Esophagus muscularis mucosa (tissue), 4 donors: ENCODE measurements around the gene RAPH1. TPM values are rescaled to one million over a fixed set of nuclear protein-coding genes. Genes with fewer than 3 reads are reported as not detected.
"Not testable (repeated sequence)": the region's sequence is repeated elsewhere in the genome, so short reads cannot be mapped to it uniquely, and the experiment has no call there.

Experiments used
- DNase-seq: peaks from one replicate; pipeline ENCODE4 v3.0.0-alpha.2; 2017; ENCODE audit errors: extremely low spot score
- H3K27ac ChIP-seq, 4 donors: fragments of 200-600 bp; sonication (generic); replicated peaks in 1 of 4; 1 replicate in 3 of 4; 2 replicates in 1 of 4; pipeline ENCODE4 v1.5.1; 2016 to 2019; ENCODE audit warnings: mild to moderate bottlenecking in 1 of 4
- H3K27me3 ChIP-seq, 4 donors: fragments of 200-600 bp; sonication (generic); one replicate each; pipeline versions ENCODE4 v1.5.1 to v1.6.0; 2016 to 2019
- H3K36me3 ChIP-seq, 4 donors: fragments of 200-600 bp; sonication (generic); one replicate each; pipeline ENCODE4 v1.5.1; 2016 to 2019
- H3K4me1 ChIP-seq, 4 donors: fragments of 200-600 bp; sonication (generic); one replicate each; pipeline ENCODE4 v1.5.1; 2016 to 2019
- H3K4me3 ChIP-seq, 4 donors: fragments of 200-600 bp; sonication (generic); 1 replicate in 2 of 4; 2 replicates in 2 of 4; pipeline ENCODE4 v1.5.1; 2016 to 2019; ENCODE audit warnings: mild to moderate bottlenecking in 4 of 4, moderate library complexity in 1 of 4
- H3K9me3 ChIP-seq, 4 donors: fragments of 200-600 bp; sonication (generic); 1 replicate in 3 of 4; 2 replicates in 1 of 4; pipeline ENCODE4 v1.5.1; 2016 to 2019
- CTCF ChIP-seq, 3 experiments: fragments of 200-600 bp in 2 of 3; fragments of 450-650 bp in 1 of 3; sonication (generic) in 2 of 3; IDR thresholded peaks; one replicate each; pipeline ENCODE4 v1.5.1; 2017 to 2019; ENCODE audit warnings: antibody characterized with exemption in 3 of 3, mild to moderate bottlenecking in 2 of 3, moderate library complexity in 1 of 3
- EP300 ChIP-seq: sonication (generic); formaldehyde crosslinking; IDR thresholded peaks from one replicate; pipeline ENCODE4 v1.6.1; 2017; ENCODE audit warnings: antibody characterized with exemption
- POLR2A ChIP-seq: fragments of 450-650 bp; IDR thresholded peaks from one replicate; pipeline ENCODE4 v1.6.1; 2017; ENCODE audit warnings: antibody characterized with exemption, moderate library complexity, mild to moderate bottlenecking, low read depth
- POLR2AphosphoS5 ChIP-seq, 2 donors: sonication (generic); formaldehyde crosslinking; IDR thresholded peaks; one replicate each; pipeline ENCODE4 v1.6.1; 2017; ENCODE audit warnings: antibody characterized with exemption in 2 of 2
- WGBS: methylation state at CpG from one replicate; pipeline ENCODE4 v1.1.5; 2018; 5-methylcytosine and 5-hydroxymethylcytosine counted together
- intact Hi-C: fragments of 100-400 bp; cut with DNase I; formaldehyde crosslinking; loops from one replicate; pipeline ENCODE4 v1.15.1; 2023
- total RNA-seq, 4 donors: library from RNA; depleted of rRNA; stranded (reverse); fragments of >200 nt; gene quantifications; one replicate each; pipeline versions ENCODE4 v1.1.0 to v1.2.1, GENCODE V29; 2016

The RAPH1 gene
- total RNA-seq, 4 donors from 2014 or later: 15.4 to 20.4 (median 18.2) TPM

- Histone ChIP-seq H3K27me3 (no peaks in the 10 kb centered on the region), H3K4me3 (no peak overlapping the region), H3K36me3 (peaks cover 0 to 30% (median 12%) of the 10 kb centered on the region in 4 donors), H3K4me1 (peaks cover 0 to 17% (median 15%) of the 10 kb centered on the region in 4 donors), H3K9me3 (no peaks in the 10 kb centered on the region), H3K27ac (no peak overlapping the region)
- WGBS: 94% methylated on average over 9 of the region's 9 CpGs
- TF ChIP-seq CTCF (IDR thresholded peaks at IDR 0.05): no peak
- TF ChIP-seq POLR2A: no peak
- no peak for TF ChIP-seq POLR2AphosphoS5 (IDR thresholded peaks at IDR 0.05)
- no peak for TF ChIP-seq EP300
- no peak for DNase-seq
- intact Hi-C loops: no loop called here
Measured at GRCh38 chr2:203394519-203395227, 140.4 kb downstream of the RAPH1 start.

GRCh38 chr2:203388153-203388552, 146.9 kb downstream of the RAPH1 start:
- intact Hi-C loops, DNase-seq, H3K27ac ChIP-seq, H3K9me3 ChIP-seq, H3K27me3 ChIP-seq, H3K4me1 ChIP-seq, H3K4me3 ChIP-seq: not testable (repeated sequence)
- WGBS: 94% methylated on average over 6 of the region's 6 CpGs
- H3K36me3 ChIP-seq: peaks cover 0 to 22% (median 10%) of the 10 kb centered on the region in 4 donors

- H3K36me3 ChIP-seq: peaks cover 0 to 10% (median 5%) of the 10 kb centered on the region in 4 donors
- no peaks in the 10 kb centered on the region for H3K27me3 ChIP-seq
- intact Hi-C loops: no loop called here
- H3K4me3 ChIP-seq: no peak overlapping the region
- no peak for DNase-seq
- no peaks in the 10 kb centered on the region for H3K9me3 ChIP-seq
- H3K4me1 ChIP-seq: no peaks in the 10 kb centered on the region
- no peak overlapping the region for H3K27ac ChIP-seq
- TF ChIP-seq POLR2A (no peak), EP300 (no peak), CTCF (IDR thresholded peaks at IDR 0.05) (no peak), POLR2AphosphoS5 (IDR thresholded peaks at IDR 0.05) (no peak)
- WGBS: 94% methylated on average over 1 of the region's 1 CpG
Measured at GRCh38 chr2:203383038-203383437, 152.1 kb downstream of the RAPH1 start.

- peaks cover 0 to 7% (median 5%) of the 10 kb centered on the region in 4 donors for H3K36me3 ChIP-seq
- H3K27ac ChIP-seq: no peak overlapping the region
- intact Hi-C loops: no loop called here
- no peaks in the 10 kb centered on the region for H3K9me3 ChIP-seq
- no peak overlapping the region for H3K4me3 ChIP-seq
- 96% methylated on average over 3 of the region's 3 CpGs for WGBS
- H3K4me1 ChIP-seq: no peaks in the 10 kb centered on the region
- no peaks in the 10 kb centered on the region for H3K27me3 ChIP-seq
- TF ChIP-seq CTCF (IDR thresholded peaks at IDR 0.05): no peak
- no peak for DNase-seq
Measured at GRCh38 chr2:203379156-203379555, 155.9 kb downstream of the RAPH1 start.

- no peaks in the 10 kb centered on the region for H3K36me3 ChIP-seq
- H3K4me1 ChIP-seq: no peaks in the 10 kb centered on the region
- H3K9me3 ChIP-seq: no peaks in the 10 kb centered on the region
- no peaks in the 10 kb centered on the region for H3K27me3 ChIP-seq
- no peak overlapping the region for H3K27ac ChIP-seq
- no peak for TF ChIP-seq POLR2A
- TF ChIP-seq POLR2AphosphoS5 (IDR thresholded peaks at IDR 0.05): no peak
- TF ChIP-seq CTCF (IDR thresholded peaks at IDR 0.05): no peak
- no peak for TF ChIP-seq EP300
- intact Hi-C loops: no loop called here
- no peak for DNase-seq
- H3K4me3 ChIP-seq: no peak overlapping the region
Measured at GRCh38 chr2:203376173-203376572, 158.9 kb downstream of the RAPH1 start.

- DNase-seq, intact Hi-C loops: not testable (repeated sequence)
Measured at GRCh38 chr2:203372706-203373105, 162.4 kb downstream of the RAPH1 start.

More at GRCh38 chr2:203372706-203373105, 162.4 kb downstream of the RAPH1 start:
- not testable (repeated sequence) for H3K4me3 ChIP-seq, H3K27me3 ChIP-seq, H3K36me3 ChIP-seq, H3K27ac ChIP-seq, H3K9me3 ChIP-seq, H3K4me1 ChIP-seq
- WGBS: 92% methylated on average over 15 of the region's 31 CpGs
